Measurements from ENCODE around the gene BCO2.
"Not testable (repeated sequence)": the region's sequence is repeated elsewhere in the genome, so short reads cannot be mapped to it uniquely, and the experiment has no call there.

The BCO2 gene, protein sequence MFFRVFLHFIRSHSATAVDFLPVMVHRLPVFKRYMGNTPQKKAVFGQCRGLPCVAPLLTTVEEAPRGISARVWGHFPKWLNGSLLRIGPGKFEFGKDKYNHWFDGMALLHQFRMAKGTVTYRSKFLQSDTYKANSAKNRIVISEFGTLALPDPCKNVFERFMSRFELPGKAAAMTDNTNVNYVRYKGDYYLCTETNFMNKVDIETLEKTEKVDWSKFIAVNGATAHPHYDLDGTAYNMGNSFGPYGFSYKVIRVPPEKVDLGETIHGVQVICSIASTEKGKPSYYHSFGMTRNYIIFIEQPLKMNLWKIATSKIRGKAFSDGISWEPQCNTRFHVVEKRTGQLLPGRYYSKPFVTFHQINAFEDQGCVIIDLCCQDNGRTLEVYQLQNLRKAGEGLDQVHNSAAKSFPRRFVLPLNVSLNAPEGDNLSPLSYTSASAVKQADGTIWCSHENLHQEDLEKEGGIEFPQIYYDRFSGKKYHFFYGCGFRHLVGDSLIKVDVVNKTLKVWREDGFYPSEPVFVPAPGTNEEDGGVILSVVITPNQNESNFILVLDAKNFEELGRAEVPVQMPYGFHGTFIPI

DNA sequence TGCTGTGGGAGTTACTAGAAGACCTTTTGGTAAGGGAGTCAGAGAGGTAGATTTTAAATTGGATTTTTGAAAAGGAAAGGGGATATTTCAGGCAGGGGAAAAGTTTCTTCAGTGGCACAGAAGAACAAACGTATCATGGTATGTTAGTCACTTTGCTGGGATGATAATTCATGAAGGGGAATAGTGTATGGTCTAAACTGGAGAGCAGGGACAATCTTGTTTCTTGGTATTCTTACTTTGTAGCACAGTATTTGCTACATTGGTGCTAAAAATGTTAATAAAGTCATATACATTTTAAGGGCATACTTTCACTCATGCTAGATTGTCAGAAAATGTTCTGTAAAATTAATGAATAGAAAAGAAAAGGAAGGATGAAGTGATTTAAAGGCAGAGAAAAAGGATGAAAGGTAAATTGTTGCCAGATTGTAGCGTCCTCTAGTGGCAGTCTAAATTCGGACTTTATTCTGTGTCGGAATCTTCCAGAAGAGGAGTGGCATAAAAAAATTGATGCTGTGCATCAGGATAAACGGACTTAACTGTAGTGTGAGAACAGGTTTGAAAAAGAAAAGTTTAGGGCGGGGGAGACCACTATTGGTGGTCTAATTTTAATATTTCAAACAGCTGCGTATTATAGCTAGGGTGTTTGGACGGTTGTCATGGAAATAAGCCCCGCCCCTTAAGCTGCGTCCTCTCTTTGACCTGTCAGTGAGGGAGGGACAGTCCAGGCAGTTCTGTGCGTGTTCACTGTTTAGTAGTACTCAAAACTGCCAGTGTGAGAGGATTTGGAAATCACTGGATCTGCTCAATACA, at the start of gene BCO2:
Gene BCO2 (plus strand): TSS at position 724 of the 810 bp plus-strand sequence. CDS start 90 bp downstream, outside the sequence.
- peak; percentile 21 for DNase-seq

DNA sequence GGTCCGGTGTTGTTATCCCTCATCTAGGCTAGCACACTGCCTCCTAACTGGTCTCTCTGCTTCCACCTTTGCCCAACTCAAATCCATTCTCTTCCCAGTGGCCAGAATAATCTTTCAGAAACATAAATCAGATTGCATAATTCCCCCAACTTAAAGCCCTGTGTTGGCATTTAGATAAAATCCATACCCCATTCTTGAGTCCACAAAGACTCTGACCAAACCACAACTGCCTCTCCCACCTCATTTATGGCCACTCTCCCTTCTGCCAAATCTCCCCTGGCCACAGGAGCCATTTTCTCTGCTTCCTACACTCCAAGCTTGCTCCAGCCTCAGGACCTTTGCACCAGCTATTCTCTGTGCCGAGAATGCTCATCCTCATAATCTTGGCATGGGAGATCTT, 48.3 kb upstream of the BCO2 start:
- no peak for DNase-seq

DNA sequence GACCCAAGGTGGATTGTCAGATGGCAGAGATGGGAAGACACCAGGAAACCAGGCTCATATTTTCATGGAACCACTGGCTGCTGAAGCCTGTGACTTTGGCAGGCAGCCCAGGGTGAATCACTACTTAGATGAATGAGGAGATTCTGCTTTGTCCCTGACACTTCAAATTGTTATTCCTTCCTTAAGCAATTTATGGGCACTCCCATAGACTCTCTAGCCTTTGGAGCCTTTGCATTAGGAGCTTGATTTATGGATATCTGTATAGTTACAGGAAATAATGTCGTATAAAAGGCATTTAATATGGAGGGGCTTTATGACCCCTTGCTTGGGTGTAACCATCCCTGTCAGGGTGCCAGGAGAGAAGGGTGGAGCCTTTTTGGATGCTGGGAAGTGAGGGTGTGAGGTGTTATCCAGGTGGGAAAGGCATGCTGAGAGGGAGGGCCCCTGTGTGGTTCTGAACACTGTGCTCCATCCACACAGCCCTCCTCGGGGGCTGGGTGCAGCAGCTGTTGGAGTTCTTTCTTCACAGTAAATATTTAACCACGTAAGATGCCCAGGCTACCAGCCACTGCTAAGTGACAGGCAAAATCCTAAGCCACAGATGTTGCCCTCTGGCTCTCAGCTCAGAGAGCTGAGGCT, 46.7 kb upstream of the BCO2 start:
- DNase-seq, result no peak

DNA sequence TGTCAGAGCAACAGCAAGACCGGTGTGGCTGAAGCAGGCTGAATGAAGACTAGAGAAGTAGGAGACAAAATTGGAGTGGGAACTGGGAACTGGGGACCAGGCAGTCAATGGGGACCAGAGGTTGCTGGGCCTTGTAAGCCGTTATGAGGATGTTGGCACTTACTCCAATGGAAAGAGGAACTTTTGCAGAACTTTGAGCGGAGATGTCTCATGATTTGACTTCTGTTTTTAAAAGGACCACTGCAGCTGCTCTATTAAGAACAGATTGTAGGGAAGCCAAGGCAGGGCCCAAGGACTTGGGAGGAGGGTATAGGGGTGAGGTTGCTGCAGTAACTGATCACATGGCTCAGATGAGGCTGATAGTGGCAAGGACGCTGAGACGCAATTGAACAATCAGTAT, 45.7 kb upstream of the BCO2 start:
- DNase-seq, result no peak

DNA sequence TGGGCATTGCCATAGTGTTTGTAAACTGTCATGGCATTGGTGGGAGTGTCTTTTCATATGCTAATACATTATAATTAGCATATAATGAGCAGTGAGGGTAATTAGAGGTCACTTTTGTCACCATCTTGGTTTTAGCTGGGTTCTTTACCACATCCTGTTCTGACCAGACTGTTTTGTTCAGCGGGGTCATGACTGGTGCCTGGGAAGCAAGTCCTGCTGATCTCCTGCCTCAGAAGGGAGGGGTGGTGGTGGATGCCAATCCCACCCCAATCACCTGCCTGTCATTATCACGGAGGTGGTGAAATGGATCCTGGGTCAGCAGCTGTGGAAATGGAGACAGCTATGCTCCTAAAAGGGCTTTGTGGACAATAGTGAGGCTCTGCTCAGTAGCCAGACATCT, 42.6 kb upstream of the BCO2 start:
- no peak for DNase-seq

DNA sequence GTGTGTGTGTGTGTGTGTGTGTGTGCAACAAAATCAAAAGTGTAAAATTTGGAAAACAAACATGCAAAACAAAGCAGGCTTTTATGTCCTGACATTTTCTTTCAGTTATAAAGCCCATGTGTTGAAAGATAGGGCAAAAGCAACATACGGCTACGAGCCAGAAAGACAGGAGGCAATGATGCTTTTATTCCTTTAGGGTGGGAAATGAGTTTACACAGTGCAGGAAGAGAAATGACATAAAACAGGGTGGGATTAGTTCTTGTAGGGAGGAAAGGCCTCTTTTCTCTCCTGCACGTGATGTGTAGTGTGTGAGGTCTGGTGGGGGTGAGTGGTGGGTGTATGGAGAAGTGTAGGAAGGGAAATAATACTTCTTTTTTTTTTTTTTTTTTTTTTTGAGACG, 40.8 kb upstream of the BCO2 start:
- no peak for DNase-seq

DNA sequence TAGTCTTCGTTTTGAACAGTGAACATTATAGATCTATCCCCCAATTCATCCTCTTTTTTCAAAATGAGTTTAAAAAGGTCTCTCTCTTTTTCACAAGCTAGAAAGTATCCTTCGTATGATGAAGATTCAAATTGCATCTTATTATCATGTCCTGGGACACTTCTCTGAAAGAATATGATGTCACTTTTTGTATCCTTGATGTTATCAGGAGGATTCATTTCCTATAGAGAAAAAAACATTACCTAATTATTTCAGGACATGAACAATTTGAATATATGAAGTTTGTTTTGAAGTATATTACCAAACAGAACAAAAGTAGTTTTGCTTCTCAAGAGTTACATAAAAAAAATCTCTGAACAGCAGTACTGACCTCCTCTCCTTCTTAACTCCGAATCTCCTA, 31.7 kb upstream of the BCO2 start:
- no peak for DNase-seq

DNA sequence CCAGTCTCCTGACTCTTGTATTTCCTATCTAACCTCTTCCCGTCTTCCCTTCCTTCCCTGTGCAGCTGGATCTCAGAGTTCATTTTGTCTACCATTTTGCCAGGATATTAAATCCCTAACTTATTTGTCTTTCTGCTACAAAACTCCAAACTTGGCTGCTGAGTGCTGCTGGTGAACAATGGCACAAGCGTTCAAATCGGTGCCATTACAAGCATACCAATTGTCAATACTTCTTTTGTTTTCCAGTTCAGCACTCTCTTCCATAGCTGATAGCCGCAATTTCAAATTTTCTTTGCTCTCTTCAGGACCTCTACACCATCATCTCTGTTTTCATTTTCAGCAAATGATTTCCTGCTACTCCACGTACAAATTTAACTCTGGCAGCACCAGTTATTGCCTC, 24.8 kb upstream of the BCO2 start:
- DNase-seq, result no peak

DNA sequence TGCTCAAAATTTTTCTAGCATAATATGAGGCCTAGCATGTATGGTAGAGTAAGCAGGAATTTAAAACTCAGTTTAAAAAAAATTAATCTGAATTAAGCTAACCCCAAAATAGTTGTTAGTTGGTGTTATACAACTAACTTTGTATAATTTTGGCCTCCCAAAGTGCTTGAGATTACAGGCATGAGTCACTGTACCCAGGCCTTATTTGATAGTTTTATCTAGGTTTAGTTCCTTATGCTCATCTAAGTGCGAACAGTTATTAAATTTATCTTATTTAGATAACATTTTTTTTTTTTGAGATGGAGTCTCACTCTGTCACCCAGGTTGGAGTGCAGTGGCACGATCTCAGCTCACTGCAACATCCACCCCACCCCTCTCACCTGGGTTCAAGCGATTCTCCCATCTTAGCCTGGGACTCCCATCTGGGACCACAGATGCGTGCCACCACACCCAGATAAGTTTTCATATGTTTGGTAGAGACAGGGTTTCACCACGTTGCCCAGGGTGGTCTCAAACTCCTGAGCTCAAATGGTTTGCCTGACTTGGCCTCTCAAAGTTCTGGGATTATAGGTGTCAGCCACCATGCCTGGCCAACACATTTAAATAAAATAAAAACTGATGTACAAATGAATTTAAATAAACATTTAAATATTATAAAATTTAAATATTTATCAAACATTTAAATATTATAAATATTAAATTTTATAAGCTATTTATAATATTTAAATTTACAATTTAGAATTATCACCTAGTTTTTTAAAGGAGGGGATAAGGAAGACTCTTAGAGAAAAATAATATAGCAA, 19.0 kb upstream of the BCO2 start:
- no peak for DNase-seq

DNA sequence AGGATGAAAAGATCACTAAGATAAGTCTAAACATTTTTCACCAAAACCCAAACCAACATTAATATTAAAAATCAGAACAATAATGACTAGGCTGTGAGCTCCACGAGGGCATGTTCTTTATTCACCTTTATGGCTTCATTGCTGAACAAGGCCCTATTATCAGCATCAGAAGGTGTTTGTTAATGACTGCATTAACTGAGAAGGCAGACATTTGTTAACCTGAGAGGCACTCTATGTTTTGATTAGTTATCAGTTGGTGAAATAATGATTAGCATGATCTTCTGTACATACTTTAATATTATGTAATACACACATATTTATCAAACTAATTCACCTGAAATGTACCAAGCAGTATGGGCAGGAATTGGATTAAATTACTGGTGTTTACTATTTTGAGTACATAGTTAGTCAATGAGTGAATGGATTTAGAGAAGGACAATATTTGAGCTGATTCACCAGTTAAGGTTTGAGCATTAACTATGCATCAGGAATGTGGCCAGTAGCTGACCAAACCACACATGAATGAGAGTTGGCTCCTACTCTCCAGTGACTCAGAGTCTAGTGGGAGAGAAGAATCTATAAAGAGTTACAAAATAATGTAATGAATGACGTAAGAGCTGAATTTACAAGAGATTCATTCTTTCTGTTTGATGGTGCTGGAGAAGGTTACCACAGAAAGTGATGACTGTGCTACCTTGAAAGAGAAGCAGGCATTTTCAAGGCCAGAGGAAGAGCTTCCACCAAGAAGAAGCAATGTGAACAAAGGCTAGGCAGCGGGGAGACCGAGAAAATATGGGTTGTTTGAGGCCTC, 18.2 kb upstream of the BCO2 start:
- DNase-seq, result no peak

DNA sequence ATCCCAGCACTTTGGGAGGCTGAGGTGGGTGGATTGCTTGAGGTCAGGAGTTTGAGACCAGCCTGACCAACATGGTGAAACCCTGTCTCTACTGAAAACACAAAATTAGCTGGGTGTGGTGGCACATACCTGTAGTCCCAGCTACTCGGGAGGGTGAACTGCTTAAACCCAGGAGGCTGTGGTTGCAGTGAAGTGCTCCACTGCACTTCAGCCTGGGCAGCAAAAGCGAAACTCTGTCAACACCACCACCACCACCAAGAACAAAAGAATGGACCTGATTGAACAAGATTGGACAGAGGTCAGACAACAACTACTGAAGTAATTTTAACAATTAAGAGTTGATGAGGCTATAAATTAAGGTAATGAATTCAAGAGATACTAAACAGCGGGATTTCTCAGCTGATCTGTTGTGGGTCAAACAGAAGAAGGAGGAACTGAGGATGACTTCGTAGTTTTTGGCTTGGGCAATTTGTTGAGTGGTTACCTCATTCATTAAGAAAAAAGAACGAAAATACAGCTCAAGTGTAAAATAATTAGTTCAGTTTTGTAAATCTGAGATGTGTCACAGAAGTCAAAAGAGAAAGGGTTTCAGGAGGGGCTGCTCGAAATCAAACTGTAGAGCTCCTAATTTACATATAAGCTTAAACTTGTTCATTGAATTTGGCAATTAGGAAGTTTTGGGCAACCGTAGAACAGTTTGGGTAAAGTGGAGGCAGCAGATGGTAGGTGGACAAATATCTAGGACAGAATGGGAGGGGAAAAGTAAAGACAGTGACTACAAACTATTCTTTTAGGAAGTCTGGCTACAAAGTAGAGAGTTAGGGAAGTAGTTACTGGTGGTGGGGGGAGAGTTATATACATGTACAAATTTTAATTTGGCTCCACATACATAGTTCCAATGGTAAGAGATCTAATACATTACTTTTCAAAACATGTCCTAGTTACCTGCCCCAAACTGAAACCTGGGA, 15.9 kb upstream of the BCO2 start:
- DNase-seq, result no peak

DNA sequence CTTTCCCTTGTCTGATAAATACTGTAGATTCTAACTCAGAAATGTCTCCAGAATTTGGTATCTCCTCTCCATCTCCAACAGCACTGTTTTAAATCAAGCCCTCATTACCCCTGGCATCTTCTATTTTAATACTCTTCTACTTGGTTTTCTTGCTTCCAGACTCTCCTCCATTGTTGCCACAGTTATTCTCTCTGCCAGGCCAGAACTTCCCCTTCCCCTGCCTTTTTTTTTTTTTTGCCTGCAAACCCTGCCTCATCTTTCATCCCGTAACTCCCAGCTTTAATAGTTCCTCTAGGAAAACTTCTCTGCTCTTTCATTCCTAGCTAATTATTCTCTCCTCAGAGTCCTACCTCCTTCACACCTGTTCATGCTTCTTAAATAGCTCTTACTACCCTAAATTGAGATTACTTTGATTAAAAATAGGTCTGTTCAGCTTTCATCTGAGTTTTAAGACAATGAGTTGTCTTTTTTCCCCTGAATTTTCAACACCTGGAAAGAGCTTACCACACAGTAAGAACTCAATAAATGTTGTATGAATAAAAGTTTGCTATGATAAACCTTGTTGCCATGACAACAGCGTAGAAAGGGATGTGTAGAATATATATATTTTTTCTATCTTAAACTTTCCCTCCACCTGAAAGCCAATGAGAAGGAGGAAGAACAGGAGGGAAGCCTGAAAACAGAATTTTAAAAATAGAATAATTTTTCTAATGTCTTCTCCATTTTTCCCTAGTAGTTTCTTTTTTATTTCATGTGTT, 15.0 kb upstream of the BCO2 start:
- DNase-seq, result no peak

DNA sequence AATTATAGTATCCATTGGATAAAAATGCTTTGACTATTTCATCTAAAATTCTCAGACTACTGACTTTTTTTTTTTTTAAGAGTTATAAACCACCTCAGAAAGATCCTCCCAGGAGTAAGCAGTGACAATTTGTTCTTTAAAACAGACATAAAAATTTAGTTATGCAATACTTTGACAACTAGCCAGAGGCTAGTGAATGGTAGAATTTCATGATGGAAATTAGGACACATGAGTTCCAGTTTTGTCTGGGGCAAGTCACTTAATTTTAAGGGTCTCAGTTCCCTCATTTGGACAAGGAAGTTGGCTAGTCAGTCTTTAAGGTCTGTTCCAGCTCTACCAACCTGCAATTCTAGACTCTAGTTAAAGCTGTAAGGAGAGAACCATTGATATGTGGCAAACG, 14.3 kb upstream of the BCO2 start:
- no peak for DNase-seq

DNA sequence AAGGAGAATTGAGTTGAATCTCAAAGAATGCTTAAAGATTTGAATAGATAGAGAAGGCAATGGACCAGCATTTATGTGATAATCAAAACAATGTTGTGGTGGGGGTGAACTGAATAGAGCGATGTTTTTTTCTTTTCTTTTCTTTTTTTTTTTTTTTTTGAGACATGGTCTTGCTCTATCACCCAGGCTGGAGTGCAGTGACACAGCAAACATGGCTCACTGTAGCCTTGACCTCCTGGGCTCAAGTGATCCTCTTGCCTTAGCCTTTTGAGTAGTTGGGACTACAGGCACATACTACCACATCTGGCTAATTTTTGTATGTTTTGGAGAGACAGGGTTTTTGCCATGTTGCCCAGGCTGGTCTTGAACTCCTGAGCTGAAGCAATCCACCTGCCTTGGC, 13.1 kb upstream of the BCO2 start:
- not testable (repeated sequence) for DNase-seq

DNA sequence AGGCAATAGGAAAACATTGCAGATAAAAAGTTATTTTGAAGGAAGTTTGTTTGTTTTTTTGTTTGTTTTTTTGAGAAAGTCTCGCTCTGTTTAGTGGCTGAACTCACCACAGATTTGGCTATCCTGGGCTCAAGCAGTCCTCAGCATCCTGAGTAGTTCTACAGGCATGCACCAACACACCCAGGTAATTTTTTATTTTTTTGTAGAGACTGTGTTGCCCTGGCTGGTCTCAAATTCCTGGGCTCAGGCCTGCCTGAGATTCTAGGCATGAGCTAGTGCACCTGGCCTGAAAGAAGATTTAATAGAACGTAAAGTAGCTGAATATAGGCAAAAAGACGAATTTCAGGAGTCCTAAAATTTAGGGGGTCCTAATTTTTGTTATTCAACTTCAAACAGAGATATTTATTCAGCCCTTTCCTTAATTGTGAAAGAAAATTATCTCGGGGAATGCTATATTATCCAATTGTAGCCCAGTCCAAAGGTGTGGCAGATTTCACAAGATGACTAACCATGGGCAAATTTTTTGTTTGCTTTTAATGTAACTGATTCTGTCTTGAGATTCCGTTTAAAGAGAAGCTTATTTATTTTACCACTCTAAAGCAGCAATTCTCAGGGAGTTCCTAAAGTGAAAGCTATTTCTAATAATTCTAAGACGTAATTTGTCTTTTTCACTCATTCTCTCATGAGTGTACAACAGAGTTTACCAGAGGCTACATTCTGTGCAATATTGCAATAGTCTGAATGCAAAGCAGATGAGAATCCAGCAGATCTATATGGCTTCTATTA, 12.4 kb upstream of the BCO2 start:
- DNase-seq, result no peak

DNA sequence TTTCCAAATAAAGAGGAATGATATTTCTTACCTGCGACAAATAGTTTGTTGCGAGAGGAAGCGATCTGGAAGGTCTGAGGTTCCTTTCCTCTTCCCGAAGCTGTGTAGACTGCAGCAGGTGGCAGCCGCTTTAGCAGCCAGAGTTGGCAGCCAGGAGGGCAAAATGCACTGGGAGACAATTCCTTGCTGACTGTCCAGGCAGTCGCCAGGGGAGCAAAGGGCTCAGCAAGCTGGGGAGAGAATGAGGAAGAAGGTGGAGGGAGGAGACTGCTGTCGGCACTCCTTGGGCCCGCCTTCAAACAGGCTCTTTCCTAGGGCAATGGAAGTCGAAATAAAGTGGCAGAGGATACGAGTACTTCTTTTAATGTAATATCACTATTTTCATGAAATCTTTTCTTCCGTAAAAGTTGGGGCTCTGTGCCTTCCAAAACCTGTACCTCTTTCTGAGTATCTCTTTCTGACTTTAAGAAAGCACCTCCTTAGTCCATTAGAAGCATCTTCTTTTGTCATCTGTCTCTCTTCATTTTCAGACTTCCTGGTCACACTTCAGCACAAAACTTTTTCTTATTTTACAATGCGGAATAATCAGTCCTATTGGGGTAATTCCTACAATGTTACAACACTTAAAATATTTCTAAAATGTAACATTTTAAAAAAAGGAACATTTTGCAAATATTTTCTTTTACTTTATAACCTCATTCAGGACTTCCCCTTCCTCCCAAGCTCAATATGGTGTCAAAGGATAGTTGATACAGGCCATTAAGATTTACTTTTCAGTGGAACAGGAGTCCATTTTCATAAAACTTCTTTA, 11.2 kb upstream of the BCO2 start, which contains the start of gene IL18:
Gene IL18 (minus strand): TSS at position 220 of the 811 bp plus-strand sequence. CDS start 9,041 bp downstream, outside the sequence.
- DNase-seq, result no peak

DNA sequence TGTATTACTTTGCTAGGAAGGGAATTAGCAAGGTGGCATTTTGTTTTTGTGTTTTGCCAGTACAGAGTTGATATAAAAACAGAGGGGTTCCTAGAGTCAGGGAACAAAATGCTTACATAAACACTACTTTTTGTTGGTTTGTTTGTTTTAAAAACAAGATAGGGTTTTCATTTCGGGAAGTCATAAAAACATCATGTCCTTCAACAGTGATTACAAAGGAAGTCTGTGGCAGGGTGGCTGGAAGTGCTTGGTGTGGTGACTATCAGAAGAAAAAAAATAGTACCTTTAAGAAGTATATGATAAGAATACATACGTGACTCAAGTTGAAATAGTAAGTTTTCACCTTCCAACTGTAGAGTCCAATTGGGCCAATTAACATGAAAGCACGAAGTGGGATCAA, 10.3 kb upstream of the BCO2 start:
- DNase-seq, result no peak

DNA sequence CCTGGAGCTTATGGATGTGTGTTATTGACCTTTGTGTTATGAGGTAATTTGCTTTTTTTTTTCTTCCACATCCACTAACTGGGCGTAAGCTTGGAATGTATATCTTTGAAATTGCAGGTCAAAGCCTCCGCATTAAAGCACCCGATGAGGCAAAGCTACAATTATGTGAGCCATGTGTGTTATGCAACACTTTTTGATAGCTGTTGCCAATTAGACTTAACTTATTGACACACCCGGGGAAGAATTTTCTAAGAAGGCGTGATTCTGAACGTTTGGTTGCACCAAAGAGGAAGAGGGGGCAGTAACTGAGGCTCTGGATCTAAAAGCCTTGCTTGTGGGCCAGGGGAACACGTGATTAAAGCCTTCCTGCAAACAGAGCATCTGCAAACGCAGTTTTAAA, 8.8 kb upstream of the BCO2 start:
- DNase-seq, result no peak
